ENCODE data around the gene RUVBL2.
"Not testable (repeated sequence)": the region's sequence is repeated elsewhere in the genome, so short reads cannot be mapped to it uniquely, and the experiment has no call there.

The RUVBL2 gene

GRCh38 chr19:49025599-49025998 lies 31.9 kb downstream of the RUVBL2 start:
- H3K4ac ChIP-seq (ENCODE audit: low read depth, low read length); H3K27me3 ChIP-seq (ENCODE audit: insufficient read depth, low read length, poor library complexity); H3K23ac ChIP-seq (ENCODE audit: low read length); H3K4me1 ChIP-seq (ENCODE audit: control insufficient read depth, low read depth, low read length); H3K4me3 ChIP-seq (ENCODE audit: low read length); H3K27ac ChIP-seq (ENCODE audit: low read depth, low read length); H2BK5ac ChIP-seq (ENCODE audit: low read length); H3K79me1 ChIP-seq (ENCODE audit: low read length); H2BK120ac ChIP-seq (ENCODE audit: low read depth, low read length); H2AK5ac ChIP-seq (ENCODE audit: low read length); DNase-seq; H3K4me2 ChIP-seq (ENCODE audit: low read length); H3K79me2 ChIP-seq (ENCODE audit: control insufficient read depth, insufficient read depth, low read length); H4K5ac ChIP-seq (ENCODE audit: low read length); H2BK15ac ChIP-seq (replicated peaks; ENCODE audit: low read depth); H4K8ac ChIP-seq (ENCODE audit: low read depth, low read length); H3K36me3 ChIP-seq (ENCODE audit: control insufficient read depth, insufficient read depth, low read length); H3K9ac ChIP-seq (ENCODE audit: low read length); H3K56ac ChIP-seq (ENCODE audit: low read length); H3K18ac ChIP-seq (ENCODE audit: low read length): not testable (repeated sequence)
- no CpG with 5 or more reads among the region's 23 CpGs for WGBS (ENCODE audit: extremely low coverage, insufficient coverage, low lambda C conversion rate)

- not testable (repeated sequence) for H3K9ac ChIP-seq (ENCODE audit: low read length); H3K4me3 ChIP-seq (ENCODE audit: low read length); H3K4ac ChIP-seq (ENCODE audit: low read depth, low read length); H2BK15ac ChIP-seq (replicated peaks; ENCODE audit: low read depth); H3K79me2 ChIP-seq (ENCODE audit: control insufficient read depth, insufficient read depth, low read length); H3K56ac ChIP-seq (ENCODE audit: low read length); H3K27ac ChIP-seq (ENCODE audit: low read depth, low read length); H2BK5ac ChIP-seq (ENCODE audit: low read length); H3K79me1 ChIP-seq (ENCODE audit: low read length); H3K18ac ChIP-seq (ENCODE audit: low read length); DNase-seq; H3K36me3 ChIP-seq (ENCODE audit: control insufficient read depth, insufficient read depth, low read length); H3K4me1 ChIP-seq (ENCODE audit: control insufficient read depth, low read depth, low read length); H3K23ac ChIP-seq (ENCODE audit: low read length); H2BK120ac ChIP-seq (ENCODE audit: low read depth, low read length); H3K4me2 ChIP-seq (ENCODE audit: low read length); H4K5ac ChIP-seq (ENCODE audit: low read length); H4K8ac ChIP-seq (ENCODE audit: low read depth, low read length); H3K27me3 ChIP-seq (ENCODE audit: insufficient read depth, low read length, poor library complexity); H2AK5ac ChIP-seq (ENCODE audit: low read length)
- no CpG with 5 or more reads among the region's 9 CpGs for WGBS (ENCODE audit: extremely low coverage, insufficient coverage, low lambda C conversion rate)
Observed at GRCh38 chr19:49028686-49029085, 35.0 kb downstream of the RUVBL2 start.

GRCh38 chr19:49029749-49030148 lies 36.1 kb downstream of the RUVBL2 start:
- H3K18ac ChIP-seq (ENCODE audit: low read length); H3K4me3 ChIP-seq (ENCODE audit: low read length); H3K79me1 ChIP-seq (ENCODE audit: low read length); H3K23ac ChIP-seq (ENCODE audit: low read length); H3K4me1 ChIP-seq (ENCODE audit: control insufficient read depth, low read depth, low read length); H3K27ac ChIP-seq (ENCODE audit: low read depth, low read length); H2BK120ac ChIP-seq (ENCODE audit: low read depth, low read length); H3K27me3 ChIP-seq (ENCODE audit: insufficient read depth, low read length, poor library complexity); H3K36me3 ChIP-seq (ENCODE audit: control insufficient read depth, insufficient read depth, low read length); H4K5ac ChIP-seq (ENCODE audit: low read length); H2AK5ac ChIP-seq (ENCODE audit: low read length); H4K8ac ChIP-seq (ENCODE audit: low read depth, low read length); H3K4me2 ChIP-seq (ENCODE audit: low read length); H2BK5ac ChIP-seq (ENCODE audit: low read length); H2BK15ac ChIP-seq (replicated peaks; ENCODE audit: low read depth); H3K4ac ChIP-seq (ENCODE audit: low read depth, low read length); H3K9ac ChIP-seq (ENCODE audit: low read length); H3K56ac ChIP-seq (ENCODE audit: low read length); H3K79me2 ChIP-seq (ENCODE audit: control insufficient read depth, insufficient read depth, low read length); DNase-seq: not testable (repeated sequence)
- no CpG with 5 or more reads among the region's 14 CpGs for WGBS (ENCODE audit: extremely low coverage, insufficient coverage, low lambda C conversion rate)

- not testable (repeated sequence) for H3K4me2 ChIP-seq (ENCODE audit: low read length); DNase-seq
- WGBS (ENCODE audit: extremely low coverage, insufficient coverage, low lambda C conversion rate), result no CpG with 5 or more reads among the region's 8 CpGs
Observed at GRCh38 chr19:49030323-49030722, 36.6 kb downstream of the RUVBL2 start.

GRCh38 chr19:49031642-49032301 lies 38.1 kb downstream of the RUVBL2 start, which contains the start of gene CGB2:
CGB2 (plus strand) TSS chr19:49031890; CDS start chr19:49032096, 206 bp downstream.
- H3K9ac ChIP-seq (ENCODE audit: low read length); H4K5ac ChIP-seq (ENCODE audit: low read length); H3K79me1 ChIP-seq (ENCODE audit: low read length); H3K79me2 ChIP-seq (ENCODE audit: control insufficient read depth, insufficient read depth, low read length); H2AK5ac ChIP-seq (ENCODE audit: low read length); H3K56ac ChIP-seq (ENCODE audit: low read length); H2BK5ac ChIP-seq (ENCODE audit: low read length); H4K8ac ChIP-seq (ENCODE audit: low read depth, low read length); H2BK120ac ChIP-seq (ENCODE audit: low read depth, low read length); H2BK15ac ChIP-seq (replicated peaks; ENCODE audit: low read depth); H3K4ac ChIP-seq (ENCODE audit: low read depth, low read length); H3K36me3 ChIP-seq (ENCODE audit: control insufficient read depth, insufficient read depth, low read length); H3K27ac ChIP-seq (ENCODE audit: low read depth, low read length); H3K4me3 ChIP-seq (ENCODE audit: low read length); H3K27me3 ChIP-seq (ENCODE audit: insufficient read depth, low read length, poor library complexity); H3K23ac ChIP-seq (ENCODE audit: low read length); H3K4me2 ChIP-seq (ENCODE audit: low read length); H3K4me1 ChIP-seq (ENCODE audit: control insufficient read depth, low read depth, low read length); H3K18ac ChIP-seq (ENCODE audit: low read length): not testable (repeated sequence)
- WGBS (ENCODE audit: extremely low coverage, insufficient coverage, low lambda C conversion rate), result no CpG with 5 or more reads among the region's 28 CpGs
- peak; percentile 80 for DNase-seq

More at GRCh38 chr19:49030323-49030722, 36.6 kb downstream of the RUVBL2 start:
- not testable (repeated sequence) for H3K79me1 ChIP-seq (ENCODE audit: low read length); H2BK15ac ChIP-seq (replicated peaks; ENCODE audit: low read depth); H3K4me1 ChIP-seq (ENCODE audit: control insufficient read depth, low read depth, low read length); H3K9ac ChIP-seq (ENCODE audit: low read length); H3K56ac ChIP-seq (ENCODE audit: low read length); H3K4me3 ChIP-seq (ENCODE audit: low read length); H2BK120ac ChIP-seq (ENCODE audit: low read depth, low read length); H3K23ac ChIP-seq (ENCODE audit: low read length); H4K8ac ChIP-seq (ENCODE audit: low read depth, low read length); H2AK5ac ChIP-seq (ENCODE audit: low read length); H3K27ac ChIP-seq (ENCODE audit: low read depth, low read length); H2BK5ac ChIP-seq (ENCODE audit: low read length); H3K4ac ChIP-seq (ENCODE audit: low read depth, low read length); H4K5ac ChIP-seq (ENCODE audit: low read length); H3K27me3 ChIP-seq (ENCODE audit: insufficient read depth, low read length, poor library complexity); H3K18ac ChIP-seq (ENCODE audit: low read length); H3K79me2 ChIP-seq (ENCODE audit: control insufficient read depth, insufficient read depth, low read length); H3K36me3 ChIP-seq (ENCODE audit: control insufficient read depth, insufficient read depth, low read length)

- H3K18ac ChIP-seq (ENCODE audit: low read length); H2BK120ac ChIP-seq (ENCODE audit: low read depth, low read length); H2BK15ac ChIP-seq (replicated peaks; ENCODE audit: low read depth); H3K4me2 ChIP-seq (ENCODE audit: low read length); H3K79me1 ChIP-seq (ENCODE audit: low read length); H3K9ac ChIP-seq (ENCODE audit: low read length); H3K56ac ChIP-seq (ENCODE audit: low read length); H3K79me2 ChIP-seq (ENCODE audit: control insufficient read depth, insufficient read depth, low read length); H3K4me1 ChIP-seq (ENCODE audit: control insufficient read depth, low read depth, low read length); H3K36me3 ChIP-seq (ENCODE audit: control insufficient read depth, insufficient read depth, low read length); H4K5ac ChIP-seq (ENCODE audit: low read length); H2BK5ac ChIP-seq (ENCODE audit: low read length); H3K27me3 ChIP-seq (ENCODE audit: insufficient read depth, low read length, poor library complexity); H3K4ac ChIP-seq (ENCODE audit: low read depth, low read length); H3K27ac ChIP-seq (ENCODE audit: low read depth, low read length); H2AK5ac ChIP-seq (ENCODE audit: low read length); H3K4me3 ChIP-seq (ENCODE audit: low read length); H3K23ac ChIP-seq (ENCODE audit: low read length); H4K8ac ChIP-seq (ENCODE audit: low read depth, low read length): not testable (repeated sequence)
- WGBS (ENCODE audit: extremely low coverage, insufficient coverage, low lambda C conversion rate), result no CpG with 5 or more reads among the region's 18 CpGs
- peak; percentile 73 for DNase-seq
Observed at GRCh38 chr19:49036815-49037214, 43.1 kb downstream of the RUVBL2 start, which contains the start of gene CGB1. CGB1 (minus strand) TSS chr19:49036895; CDS start chr19:49036711, 184 bp downstream.

Measured in mesendoderm (in vitro differentiated cells).